NCI-H446 (cell line): ENCODE data around the gene SCGB1A1.

Experiments used
- DNase-seq, 2 experiments: peaks; one replicate each; lab custom pipeline; 2025; lab: John Stamatoyannopoulos, UW

SCGB1A1 gene

GRCh38 chr11:62421996-62422395 is 3.2 kb downstream of the SCGB1A1 start:
- DNase-seq: no peak

GRCh38 chr11:62423012-62423411 is 4.2 kb downstream of the SCGB1A1 start:
- DNase-seq: no peak

- DNase-seq: no peak
Measured at GRCh38 chr11:62427630-62428233, 8.9 kb downstream of the SCGB1A1 start.

DNA sequence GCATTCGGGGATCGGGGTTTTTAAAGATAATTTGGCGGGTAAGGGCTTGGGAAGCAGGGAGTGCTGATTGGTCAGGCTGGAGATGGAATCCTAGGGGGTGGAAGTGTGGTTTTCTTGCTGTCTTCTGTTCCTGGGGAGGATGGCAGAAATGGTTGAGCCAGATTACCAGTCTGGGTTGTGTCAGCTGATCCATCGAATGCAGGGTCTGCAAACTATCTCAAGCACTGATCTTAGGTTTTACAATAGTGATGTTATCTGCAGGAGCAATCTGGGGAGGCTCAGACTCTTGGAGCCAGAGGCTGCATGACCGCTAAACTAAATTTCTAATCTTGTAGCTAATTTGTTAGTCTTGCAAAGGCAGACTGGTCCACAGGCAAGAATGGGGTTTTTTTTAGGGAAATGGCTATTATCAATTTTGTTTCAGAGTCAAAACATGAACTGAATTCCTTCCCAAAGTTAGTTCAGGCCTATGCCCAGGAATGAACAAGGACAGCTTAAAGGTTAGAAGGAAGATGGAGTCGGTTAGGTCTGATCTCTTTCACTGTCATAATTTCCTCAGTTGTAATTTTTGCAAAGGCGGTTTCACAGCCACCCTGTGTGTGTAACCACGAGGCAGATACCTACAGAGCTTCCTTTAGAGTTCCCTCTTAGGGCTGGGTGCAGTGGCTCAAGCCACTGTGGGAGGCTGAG is 10.2 kb downstream of the SCGB1A1 start:
- no peak for DNase-seq

- peak; percentile 9 to 41 for DNase-seq
Measured at GRCh38 chr11:62430425-62430824, 11.6 kb downstream of the SCGB1A1 start.

- no peak for DNase-seq
Measured at GRCh38 chr11:62431171-62431901, 12.5 kb downstream of the SCGB1A1 start.

DNA sequence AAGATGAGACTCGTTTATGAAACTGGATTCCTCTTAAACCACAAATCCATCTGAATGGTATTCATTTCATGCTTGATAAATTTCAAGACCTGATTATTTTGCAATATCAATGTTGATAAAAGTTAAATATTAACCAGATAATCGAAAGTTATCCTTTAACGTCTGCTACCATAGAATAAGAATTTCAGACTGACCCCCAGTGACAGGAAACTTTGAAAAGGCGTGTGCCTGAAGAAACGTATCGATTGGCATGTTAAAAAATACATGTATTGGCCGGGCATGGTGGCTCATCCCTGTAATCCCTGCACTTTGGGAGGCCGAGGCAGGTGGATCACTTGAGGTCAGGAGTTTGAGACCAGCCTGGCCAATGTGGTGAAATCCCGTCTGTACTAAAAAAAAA is 13.9 kb downstream of the SCGB1A1 start:
- DNase-seq: no peak

DNA sequence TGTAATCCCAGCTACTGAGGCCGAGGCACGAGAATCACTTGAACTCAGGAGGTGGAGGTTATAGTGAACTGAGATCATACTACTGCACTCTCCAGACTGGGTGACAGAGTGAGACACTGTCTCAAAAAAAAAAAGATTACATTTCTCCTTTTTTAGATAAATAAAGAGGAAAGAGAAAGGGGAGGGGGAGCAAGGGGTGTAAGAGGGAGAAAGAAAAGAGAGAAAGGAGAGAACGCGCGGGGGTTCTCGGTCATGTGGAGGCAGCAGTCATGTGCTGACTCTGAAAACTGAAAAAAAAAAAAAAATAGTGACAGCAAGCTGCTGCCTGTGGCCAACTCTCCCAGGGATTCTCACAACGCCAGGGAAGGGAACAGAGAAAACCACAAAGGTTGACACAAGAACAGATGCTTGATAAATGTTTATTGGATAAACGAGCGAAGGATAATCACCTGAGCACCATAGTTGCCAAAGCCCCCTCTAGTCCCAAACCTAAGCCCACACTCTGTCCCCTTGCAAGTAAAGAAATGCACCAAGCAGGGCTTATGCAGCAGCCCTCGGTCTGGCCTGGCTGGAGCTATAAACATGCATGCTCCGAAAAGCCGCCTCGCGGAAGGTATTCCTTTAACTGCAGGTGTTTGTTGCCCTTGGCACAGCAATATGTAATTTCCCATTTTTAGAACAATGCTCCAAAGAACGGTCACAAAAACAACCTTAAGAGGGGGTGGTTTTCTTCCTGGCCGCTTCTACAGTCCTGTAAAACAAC is 14.5 kb downstream of the SCGB1A1 start:
- no peak for DNase-seq

DNA sequence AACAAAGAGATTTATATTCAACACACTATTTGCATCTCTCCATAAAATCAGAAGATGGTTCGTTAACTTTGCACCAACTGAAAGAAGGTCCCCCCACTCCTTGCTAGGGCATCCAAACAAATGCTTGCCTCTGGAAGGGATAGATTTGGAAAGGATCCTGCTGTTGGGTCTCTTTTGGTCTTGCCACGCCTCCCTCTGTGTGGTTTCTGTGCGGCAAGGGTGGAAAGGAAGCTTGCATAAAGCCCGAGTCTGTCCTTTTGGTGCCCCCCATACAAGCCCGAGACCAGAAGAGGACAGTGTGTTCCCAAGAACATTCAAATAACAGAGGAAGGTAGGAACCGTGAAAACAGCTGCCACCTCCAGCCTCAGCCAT is 15.1 kb downstream of the SCGB1A1 start:
- DNase-seq: no peak

DNA sequence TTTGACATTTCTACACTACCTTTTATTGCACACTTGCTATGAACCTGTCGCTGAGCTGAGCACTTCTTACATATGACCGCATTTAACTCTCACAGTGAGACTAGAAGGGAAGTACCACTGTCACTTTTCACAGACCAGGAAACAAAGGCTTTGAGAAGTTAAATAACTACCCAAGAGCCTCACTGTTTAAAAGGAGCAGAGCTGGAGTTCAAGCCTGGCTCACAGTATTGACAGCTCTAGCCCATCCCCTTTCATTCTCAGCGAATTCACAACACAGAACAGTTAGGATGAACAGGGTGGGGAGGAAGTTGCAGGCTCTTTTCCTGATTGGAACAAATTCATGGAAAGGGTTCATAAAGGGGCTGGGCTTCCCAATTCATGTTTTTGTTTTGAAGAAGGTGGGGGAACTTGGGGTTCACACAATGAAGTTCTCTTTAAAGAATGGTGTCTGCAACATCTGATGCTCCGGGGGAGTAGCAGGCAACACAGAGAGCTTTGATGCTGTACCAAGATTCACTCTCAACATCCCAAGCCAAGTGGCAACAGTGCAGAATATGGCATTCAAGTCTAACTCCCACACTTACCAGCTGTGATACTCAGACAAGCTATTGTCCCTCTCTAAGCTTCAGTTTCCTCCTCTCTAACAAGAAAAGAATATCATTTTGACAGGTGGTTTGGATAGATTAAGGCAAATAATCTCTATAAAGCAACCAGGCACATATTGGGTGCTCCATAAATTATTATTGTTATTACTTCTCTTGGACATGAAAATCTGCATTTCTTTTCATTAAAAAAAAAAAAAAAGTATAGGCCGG is 17.2 kb downstream of the SCGB1A1 start:
- no peak for DNase-seq

GRCh38 chr11:62437616-62438015 is 18.8 kb downstream of the SCGB1A1 start:
- DNase-seq: no peak

GRCh38 chr11:62438641-62439040 is 19.8 kb downstream of the SCGB1A1 start:
- DNase-seq: no peak

DNA sequence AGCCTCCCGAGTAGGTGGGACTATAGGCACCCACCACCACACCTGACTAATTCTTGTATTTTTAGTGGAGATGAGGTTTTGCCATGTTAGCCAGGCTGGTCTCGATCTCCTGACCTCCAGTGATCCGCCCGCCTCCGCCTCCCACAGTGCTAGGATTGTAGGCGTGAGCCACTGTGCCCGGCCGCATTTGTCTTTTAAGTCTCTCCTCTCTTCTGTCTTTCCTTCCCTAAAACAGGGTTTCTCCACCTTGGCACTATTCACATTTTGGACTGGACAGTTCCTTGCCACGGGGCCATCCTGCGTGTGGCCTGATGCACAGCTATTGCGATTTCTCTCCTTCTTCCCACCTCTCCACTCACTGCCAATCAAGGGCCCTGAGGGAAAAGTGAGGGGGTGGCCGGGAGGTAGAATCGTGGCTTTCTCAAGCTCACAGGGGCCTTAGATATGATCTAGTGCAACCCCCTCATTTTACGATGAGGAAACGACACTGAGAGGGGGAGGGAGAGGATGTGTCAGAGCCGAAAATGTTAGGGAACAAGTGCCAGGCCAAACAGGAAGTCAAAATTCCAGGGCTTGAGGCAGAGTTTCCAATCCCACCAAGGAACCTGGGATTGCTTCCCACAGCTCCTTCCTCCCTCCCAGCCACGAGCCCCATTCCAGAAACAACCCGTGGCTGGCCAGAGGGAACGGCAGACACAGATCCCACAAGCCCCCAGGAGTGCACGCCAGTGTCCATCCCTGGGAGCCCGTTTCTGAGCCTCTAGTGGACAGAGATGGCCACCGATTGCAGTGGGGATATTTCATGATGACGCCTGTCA is 21.2 kb downstream of the SCGB1A1 start:
- no peak for DNase-seq

GRCh38 chr11:62443390-62444235 is 24.8 kb downstream of the SCGB1A1 start:
- DNase-seq: no peak

- DNase-seq: peak; percentile 20 to 57
Measured at GRCh38 chr11:62444236-62444833, 25.5 kb downstream of the SCGB1A1 start.

DNA sequence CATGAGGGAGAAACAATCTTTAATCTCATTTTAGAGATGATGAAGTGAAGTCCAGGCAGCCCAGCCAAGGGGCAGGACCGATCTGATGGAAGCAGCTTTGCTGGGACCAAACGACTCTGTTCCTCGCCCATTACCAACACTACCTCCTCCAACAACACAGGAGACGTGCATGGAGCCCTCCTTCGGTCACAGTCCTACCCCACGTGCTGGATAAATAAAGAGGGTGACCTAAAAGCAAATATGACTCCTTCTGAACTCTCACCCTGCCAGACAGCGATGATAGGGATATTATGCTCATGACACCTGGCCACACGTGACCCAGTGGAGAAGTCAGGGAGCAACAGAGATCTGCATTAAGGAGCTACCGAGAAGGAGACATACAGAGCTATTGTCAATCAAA is 26.0 kb downstream of the SCGB1A1 start:
- no peak for DNase-seq

DNA sequence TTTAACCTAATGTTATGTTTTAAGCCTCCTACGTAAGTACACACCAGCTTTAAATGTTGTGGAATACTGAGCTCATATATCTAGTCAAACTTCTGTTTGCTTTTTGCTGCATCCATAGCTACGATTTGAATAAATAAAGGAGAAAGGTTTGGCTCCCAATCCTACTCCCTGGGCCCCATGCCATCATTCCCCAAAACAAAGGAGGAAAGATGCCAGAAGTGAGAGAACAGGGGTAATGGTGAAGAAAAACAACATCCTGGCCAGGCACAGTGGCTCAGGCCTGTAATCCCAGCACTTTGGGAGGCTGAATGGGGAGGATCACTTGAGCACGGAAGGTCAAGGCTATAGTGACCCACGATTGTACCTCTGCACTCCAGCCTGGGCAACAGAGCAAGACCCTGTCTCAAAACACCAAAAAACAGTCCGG is 26.5 kb downstream of the SCGB1A1 start:
- peak; percentile 60 to 75 for DNase-seq

GRCh38 chr11:62446091-62446490 is 27.3 kb downstream of the SCGB1A1 start:
- no peak for DNase-seq

DNA sequence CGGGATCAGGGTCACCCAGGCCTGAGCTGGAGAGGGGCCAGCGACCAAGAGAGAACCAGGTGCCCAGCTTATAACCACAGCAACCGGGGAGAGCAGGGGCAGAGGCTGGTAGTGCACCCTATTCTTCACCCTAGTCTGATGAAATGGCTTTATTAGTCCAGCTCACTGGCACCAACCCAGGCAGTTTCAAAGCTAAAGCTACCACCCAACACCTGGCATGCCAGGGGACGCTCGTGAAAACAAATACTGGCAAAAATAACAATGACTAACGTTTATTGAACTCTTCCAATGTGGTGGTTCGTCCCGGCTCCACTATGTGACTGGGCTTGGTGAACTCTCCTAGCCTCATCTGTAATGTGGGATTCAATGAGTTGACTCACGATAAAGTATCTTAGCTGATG is 30.6 kb downstream of the SCGB1A1 start:
- no peak for DNase-seq
